HG02571 (cell line): Measurements from ENCODE around the gene RAB11FIP5.

Source experiments
- ATAC-seq: cut with Tn5 transposase; IDR thresholded peaks from one replicate; pipeline ENCODE4 v1.9.1; 2021; ENCODE audit warnings: mild to moderate bottlenecking, moderate library complexity; ENCODE audit not compliant: unreplicated experiment

Gene RAB11FIP5

GRCh38 chr2:73088211-73088610, 24.5 kb downstream of the RAB11FIP5 start:
- ATAC-seq: no peak

DNA sequence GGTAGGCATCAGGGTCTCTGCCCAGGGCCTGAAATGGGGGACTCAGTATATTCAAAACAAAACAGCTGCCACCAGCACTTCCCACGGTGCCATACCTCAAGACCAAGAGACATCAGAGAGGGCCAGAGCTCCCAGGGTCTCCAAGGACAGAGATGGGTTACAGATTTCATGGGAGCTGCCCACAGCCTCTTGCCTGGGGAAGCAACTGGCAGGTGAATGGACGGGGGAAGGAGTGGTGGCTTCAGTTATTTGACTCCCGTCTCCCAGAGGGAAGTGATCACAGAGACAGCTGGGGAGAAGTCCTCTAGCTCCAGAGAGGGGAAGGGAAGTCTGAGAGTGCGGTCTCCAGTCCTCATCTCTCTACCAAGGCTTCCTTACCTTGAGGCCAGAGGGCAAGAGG, 25.4 kb downstream of the RAB11FIP5 start:
- no peak for ATAC-seq

GRCh38 chr2:73085691-73086090, 27.1 kb downstream of the RAB11FIP5 start:
- ATAC-seq: peak; percentile 80

DNA sequence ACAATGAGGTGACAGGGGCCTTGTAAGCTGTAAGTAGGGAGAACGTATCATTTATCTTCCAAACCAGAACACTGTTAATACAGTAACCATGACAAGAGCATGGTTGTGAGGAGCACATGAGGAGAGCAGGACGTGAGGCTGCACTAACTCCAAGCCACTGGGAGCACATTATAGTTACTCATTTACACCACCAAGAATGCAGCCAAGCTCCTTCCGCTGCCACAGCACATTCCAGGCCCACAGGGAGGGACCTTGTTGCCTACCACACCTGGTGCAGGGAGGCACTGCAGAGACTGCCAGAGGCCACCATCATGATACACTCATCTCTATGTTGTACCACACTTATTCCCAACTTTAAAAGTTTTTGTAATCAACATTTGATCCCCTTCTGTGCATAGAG, 27.8 kb downstream of the RAB11FIP5 start:
- no peak for ATAC-seq

- ATAC-seq: no peak
These were observed 28.6 kb downstream of the RAB11FIP5 start for GRCh38 chr2:73083886-73084800.

DNA sequence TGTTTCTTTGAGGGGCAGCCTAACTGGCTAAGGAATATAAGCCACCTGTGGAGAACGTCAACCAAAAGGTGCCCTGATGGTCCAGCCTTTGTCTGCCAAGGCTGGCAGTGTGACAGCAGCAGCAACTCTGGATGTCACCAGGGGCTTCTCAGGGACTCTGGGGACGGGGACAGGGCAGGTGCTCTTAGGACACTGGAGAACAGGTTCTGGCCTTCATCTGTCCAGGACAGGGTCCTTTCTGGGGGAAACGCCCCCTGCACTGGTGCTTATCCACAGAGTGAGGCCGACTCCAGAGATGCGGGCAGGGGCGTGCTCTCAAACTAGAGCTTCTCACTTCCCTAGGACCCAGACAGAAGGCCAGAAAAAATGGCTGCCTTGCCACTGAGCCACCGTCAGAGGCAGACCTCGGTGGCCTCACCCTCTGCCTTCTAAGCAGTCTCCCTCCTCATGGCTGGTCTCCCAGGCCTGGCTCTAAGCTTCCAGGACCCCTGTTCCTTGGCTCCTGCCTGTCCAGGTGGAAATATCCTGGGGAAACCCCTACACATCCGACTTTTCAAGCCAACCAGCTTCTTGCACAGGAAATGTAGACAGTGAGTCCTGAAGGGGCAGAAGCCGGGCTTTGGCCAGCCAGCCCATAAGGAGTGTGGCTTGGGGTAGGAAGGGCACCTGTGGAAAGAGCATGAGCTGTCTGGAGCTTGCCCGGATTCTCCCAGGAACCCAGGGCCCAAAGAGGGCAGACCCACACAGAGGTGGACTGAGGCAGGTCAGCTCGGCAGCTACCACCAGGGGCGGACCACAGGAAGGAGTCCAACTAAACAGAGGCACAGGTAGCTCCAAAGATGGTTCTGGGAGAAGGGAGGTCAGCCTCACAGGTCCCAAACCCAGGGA, 30.0 kb downstream of the RAB11FIP5 start:
- ATAC-seq: no peak

DNA sequence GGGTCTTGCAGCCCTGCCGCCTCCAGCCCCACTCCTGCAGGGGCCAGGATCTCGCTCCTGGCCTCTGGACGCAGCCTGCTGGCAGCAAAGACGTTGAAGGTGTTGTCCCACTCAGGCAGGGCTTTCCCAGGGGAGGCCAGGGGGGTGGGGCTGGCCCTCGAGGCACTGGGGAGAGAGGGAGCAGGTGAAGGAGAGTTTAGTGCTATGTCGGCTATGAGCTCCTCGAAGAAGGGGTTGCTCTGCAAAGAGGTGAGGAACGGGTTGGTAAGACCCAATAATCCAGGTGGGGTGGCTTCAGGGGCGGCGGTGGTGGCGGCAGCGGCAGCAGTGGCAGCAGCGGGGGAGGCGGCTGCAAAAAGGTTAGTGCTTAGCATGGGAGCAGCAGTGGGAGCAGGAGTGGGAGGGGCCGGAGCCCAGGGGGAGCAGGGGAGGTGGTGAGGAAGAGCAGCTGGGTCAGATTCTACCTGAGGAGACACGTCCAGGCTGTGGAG, 31.5 kb downstream of the RAB11FIP5 start:
- no peak for ATAC-seq

- no peak for ATAC-seq
These were observed 32.2 kb downstream of the RAB11FIP5 start for GRCh38 chr2:73080321-73081131.

GRCh38 chr2:73079636-73080035, 33.1 kb downstream of the RAB11FIP5 start:
- no peak for ATAC-seq

GRCh38 chr2:73078457-73079411, 34.0 kb downstream of the RAB11FIP5 start:
- ATAC-seq: no peak

- no peak for ATAC-seq
These were observed 35.3 kb downstream of the RAB11FIP5 start for GRCh38 chr2:73077424-73077795.

- ATAC-seq: no peak
These were observed 35.9 kb downstream of the RAB11FIP5 start for GRCh38 chr2:73076701-73077423.

DNA sequence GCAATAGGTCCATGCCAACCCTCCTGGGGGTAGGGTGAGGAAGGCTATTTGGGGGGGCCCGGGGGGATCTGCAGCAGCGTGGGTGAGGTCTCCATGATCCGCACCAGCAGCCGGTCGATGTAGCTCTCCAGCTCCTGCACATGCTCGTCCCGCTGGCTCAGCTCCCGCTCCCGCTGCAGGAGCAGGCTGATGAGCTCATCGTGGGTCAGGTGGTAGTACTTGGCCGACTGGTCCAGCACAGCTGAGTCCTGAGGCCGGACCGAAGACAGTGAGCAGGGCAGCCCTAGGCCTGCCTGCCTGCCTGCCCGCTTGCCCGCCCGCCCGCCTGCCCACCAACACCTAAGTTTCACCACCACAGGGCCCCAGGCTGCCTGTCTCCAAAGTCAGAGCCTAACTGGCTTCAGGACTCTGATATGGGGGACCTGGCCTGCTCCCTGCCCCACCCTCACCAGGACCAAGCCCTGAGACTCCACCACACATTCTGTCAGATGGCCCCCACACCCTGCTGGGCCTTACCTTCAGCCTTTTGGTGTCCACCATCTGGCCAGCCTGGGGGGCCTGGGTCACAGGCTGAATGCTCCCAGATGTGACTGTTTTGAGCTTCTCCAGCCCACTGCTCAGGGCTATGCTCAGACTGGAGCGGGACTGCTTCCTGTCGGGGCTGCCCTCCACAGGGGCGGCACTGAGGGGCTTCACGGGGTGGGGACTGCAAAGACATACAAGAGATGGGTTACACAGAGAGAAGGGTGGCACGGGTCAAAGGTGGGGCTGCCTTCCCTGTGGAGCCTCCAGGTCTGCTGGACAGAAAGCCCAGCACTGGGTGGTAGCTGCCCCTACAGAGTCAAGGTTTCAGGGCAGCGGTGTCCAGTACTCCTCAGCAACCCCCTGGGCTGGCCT, 37.0 kb downstream of the RAB11FIP5 start:
- no peak for ATAC-seq

DNA sequence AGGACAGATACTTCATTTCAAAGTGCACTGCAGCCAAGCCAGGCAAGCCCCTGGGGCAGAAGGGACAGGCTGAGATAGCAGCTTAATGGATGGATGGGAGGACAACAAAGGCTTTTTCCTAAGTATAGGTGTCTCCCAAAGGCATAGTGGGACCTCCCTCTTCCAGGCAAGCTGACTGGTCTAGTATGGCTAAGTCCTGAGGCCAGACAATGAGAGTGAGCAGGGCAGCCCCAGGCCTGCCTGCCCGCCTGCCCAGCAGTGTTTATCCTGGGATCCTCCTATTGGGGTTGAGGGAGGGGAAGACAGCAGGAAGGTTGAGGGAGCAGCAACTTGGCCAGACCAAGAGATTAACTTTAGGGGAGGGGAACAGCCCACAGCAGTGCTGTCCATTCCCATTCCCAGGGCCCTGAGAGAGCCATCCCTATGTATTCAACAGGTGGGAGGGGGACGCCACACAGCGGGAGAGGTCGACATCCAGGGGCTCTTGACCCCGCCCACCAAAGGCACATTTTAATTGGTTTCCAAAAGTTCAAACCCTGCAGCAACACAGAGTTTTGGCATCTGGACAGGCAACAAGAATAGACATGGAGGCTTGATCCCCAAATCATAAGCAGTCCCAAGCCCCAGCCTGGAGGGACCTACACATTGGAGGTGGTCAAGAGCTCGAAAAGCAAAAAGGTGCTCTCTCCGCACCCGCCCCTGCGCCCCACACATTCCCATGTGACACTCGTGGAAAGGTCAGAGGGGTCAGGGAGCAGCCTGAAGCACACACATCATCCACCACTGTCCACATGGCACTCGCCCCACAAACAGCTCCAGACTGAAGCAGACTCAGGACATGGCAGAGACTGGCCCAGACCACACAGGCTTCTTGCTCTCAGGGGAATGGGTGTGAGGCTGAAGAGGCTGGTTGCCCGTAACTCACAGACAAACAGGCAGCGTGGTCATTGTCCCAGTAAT, 38.4 kb downstream of the RAB11FIP5 start:
- no peak for ATAC-seq

DNA sequence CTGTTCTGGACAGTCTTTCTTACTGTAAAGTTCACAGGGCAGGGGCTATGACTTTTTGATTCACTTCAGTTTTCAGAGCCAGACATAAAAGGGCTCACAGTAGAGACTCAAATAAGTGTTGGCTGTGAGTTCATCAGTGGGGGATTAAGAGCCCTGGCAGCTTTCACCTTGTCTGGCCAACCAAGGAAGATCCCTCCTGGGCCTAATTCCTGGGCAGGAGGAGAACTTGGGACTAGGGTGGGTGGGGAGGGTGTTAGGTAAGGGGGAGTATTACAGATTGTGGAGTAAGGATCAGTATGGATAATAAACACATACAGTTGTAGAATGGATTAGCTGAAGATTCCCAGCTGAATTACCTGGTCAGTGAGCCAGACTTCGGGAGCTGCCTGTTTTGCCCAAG, 40.3 kb downstream of the RAB11FIP5 start:
- no peak for ATAC-seq

- ATAC-seq: peak; percentile 9
These were observed 40.7 kb downstream of the RAB11FIP5 start for GRCh38 chr2:73072129-73072395.
